GM13977 (cell line): ENCODE results near the gene GLIS2.

Source experiments
- DNase-seq: peaks from one replicate; pipeline ENCODE4 v3.0.0; 2012; ENCODE audit warnings: low spot score
- in situ Hi-C: fragments of 300-500 bp; cut with MboI; formaldehyde crosslinking; loops from one replicate; pipeline ENCODE4 v1.12.0; 2022; ENCODE audit warnings: low sequenced_read_pairs, low pct_unique_long_range_greater_than_20kb, mixed read lengths, inconsistent platforms; ENCODE audit not compliant: unreplicated experiment
- TF ChIP-seq, protein P1 (sequence below): IDR thresholded peaks from 2 replicates; pipeline ENCODE4 v1.5.1; 2012; ENCODE audit warnings: mild to moderate bottlenecking, control low read depth; ENCODE audit not compliant: insufficient read depth; ENCODE audit errors: extremely low read depth, missing control alignments

GLIS2 gene

DNA sequence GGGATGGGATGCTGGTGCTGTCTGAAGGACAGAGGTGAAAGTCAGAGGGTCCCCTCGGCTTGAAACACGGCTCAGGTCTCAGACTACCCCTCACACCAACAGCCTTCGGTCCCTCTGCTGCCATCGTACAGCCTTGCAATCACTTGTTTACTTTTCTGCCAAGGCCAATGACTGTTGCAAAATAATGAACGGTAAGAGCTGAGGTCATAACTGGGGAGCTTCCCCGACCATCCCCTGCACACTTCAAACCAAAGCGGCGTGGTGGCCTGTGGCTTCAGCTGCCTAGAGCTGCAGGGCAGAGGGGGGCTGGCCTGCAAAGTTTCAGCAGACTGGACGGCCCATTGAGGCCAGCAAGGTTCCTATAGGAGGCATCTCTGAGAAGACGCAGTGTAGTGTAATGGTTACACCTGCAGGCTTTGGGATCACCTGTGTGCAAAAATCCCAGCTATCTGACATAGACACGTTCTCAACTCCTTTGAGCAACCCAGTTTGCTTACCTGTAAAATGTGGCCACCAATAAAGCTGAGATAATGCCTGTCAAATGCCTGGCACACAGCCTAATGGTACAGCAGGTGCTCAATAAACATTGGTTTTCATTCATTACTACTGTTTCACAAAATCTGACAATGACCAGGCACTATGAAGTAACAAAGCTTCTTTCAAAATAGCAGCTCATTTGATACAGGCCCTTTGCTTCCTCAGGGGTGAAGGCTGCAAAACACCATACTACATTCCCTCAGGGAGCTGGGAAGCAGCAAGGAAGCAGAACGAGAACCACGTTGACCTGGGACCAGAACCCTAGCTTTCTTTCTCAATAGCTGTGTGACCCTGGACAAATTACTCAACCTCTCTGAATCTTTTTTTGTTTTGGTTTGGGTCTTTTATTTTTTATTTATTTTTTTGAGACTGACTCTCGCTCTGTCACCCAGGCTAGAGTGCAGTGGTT, 30.2 kb downstream of the GLIS2 start:
- no peak for DNase-seq
- TF ChIP-seq, protein P1, sequence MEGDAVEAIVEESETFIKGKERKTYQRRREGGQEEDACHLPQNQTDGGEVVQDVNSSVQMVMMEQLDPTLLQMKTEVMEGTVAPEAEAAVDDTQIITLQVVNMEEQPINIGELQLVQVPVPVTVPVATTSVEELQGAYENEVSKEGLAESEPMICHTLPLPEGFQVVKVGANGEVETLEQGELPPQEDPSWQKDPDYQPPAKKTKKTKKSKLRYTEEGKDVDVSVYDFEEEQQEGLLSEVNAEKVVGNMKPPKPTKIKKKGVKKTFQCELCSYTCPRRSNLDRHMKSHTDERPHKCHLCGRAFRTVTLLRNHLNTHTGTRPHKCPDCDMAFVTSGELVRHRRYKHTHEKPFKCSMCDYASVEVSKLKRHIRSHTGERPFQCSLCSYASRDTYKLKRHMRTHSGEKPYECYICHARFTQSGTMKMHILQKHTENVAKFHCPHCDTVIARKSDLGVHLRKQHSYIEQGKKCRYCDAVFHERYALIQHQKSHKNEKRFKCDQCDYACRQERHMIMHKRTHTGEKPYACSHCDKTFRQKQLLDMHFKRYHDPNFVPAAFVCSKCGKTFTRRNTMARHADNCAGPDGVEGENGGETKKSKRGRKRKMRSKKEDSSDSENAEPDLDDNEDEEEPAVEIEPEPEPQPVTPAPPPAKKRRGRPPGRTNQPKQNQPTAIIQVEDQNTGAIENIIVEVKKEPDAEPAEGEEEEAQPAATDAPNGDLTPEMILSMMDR: no peak
- in situ Hi-C loops: no loop called here

DNA sequence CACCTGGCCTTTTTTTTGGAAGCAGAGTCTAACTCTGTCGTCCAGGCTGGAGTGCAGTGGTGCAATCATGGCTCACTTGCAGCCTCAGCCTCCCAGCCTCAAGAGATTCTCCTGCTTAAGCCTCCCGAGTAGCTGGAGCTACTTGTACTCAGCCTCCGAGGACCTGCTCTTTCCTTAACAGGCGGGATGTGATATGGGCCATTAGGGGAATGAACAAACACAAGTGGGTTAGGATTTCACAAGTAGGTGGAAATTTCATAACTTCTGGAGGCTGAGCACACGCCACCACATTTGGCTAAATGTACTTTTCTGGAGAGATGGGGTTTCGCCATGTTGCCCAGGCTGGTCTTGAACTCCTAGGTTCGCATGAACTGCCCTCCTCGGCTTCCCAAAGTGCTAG, 31.1 kb downstream of the GLIS2 start:
- in situ Hi-C loops: no loop called here
- TF ChIP-seq, protein P1: no peak
- DNase-seq: no peak

DNA sequence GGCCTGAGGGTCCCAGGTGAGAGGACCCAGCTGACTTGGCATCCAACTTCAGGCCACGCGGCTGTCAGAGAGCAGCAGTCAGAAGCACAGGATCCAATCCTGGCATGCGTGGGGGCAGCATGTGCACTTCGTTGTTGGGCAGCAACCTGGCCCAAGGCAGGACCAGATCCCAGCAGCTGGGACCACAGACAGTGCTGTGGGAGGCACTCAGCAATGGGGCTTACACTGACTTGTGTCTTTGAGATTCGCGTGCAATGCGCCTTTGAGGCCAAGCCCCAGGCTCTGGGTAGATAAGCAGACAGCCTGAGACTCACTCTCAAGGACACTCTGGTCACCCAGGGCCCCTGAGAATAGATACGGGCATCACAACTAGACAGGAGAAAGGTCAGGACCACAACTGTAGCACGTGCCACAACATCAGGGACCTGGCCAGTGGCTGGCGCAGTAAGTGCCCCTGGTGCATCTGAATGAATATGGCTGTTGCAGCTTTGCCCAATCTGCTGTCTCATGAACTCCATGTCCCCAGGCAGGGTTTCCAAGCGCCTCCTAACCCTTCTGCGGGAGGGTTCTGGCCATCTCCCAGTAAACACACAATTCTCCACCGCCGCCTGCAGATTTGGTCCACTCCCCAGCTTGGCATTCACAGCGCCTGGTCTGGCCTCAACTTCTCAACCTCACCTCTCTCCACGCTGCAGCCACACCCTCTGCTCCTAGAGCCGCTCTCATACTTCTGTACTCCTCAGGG, 32.1 kb downstream of the GLIS2 start:
- TF ChIP-seq, protein P1: no peak
- in situ Hi-C loops: no loop called here
- DNase-seq: no peak

DNA sequence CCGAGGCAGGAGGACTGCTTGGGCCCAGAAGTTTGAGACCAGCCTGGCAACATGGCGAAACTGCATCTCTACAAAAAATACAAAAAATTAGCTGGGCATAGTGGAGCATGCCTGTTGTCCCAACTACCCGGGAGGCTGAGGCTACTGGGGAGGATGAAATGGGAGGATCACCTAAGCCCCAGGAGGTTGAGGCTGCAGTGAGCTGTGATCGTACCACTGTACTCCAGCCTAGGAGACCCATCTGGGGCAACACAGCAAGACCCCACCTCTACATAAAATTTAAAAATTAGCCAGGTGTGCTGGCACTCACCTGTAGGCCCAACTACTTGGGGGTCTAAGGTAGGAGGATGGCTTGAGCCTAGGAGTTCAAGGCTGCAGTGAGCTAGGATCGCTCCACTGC, 33.5 kb downstream of the GLIS2 start:
- DNase-seq: no peak
- in situ Hi-C loops: no loop called here
- TF ChIP-seq, protein P1: no peak

DNA sequence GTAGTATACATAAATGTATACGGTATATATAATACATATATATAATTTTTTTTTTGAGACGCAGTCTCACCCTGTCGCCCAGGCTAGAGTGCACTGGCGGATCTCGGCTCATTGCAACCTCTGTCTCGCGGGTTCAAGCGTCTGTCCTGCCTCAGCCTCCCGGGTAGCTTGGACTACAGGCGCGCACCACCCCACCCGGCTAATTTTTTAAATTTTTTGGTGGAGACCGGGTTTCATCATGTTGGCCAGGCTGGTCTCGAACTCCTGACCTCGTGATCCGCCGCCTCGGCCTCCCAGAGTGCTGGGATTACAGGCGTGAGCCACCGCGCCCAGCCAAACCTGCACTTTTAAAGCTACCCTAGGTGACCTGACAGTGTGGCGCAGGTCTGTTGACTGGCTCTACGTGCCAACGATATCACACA, 34.5 kb downstream of the GLIS2 start:
- TF ChIP-seq, protein P1: no peak
- in situ Hi-C loops: no loop called here

DNA sequence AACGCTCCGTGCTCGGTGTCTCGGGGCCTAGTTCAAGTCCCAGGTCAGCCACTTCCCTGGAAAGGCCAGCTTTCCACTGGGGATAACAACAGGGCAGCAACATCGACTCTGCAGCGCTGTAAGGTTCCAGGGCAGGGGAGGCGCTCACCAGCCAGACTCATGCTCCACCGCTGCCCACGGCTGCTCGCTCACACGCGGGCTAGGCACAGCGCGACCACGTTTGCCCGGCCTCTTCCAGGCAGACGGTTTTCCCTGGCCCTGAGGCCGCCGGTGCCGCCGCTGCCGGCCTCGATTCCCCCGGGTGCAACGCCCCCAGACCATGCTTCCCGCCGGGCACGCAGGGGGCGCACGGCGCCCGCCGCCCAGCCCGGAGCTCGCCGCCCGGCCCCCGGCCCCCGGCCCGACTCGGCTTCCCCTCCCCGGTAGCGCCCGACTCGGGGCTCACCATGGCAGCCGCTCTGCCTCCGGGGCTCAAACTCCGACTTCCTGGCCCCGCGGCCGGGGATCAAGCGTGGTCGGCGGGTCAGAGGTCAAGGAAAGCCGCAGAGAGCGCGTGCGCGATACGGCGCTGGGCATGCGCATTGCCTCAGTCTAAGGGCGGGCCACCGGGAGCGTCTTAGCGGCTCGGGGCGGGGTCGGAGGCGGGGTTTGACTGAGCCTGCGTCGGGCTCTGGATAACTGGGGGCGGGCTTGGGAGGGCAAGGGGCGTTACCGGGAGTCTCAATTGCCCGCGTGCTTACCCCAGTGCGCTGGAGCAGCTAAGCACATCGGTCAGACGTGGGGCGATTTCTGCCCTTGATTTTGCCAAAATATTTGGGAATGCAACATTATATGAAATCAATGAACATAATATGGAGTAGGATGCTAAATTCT, 35.2 kb downstream of the GLIS2 start, which contains the start of gene PAM16:
TSS of gene PAM16 (minus strand) at position 535 of the 873 bp plus-strand sequence. CDS start at position 448, 87 bp downstream.
- TF ChIP-seq, protein P1: no peak
- peak; percentile 99 for DNase-seq
- in situ Hi-C loops: no loop called here

More for the DNA sequence above, 34.5 kb downstream of the GLIS2 start:
- no peak for DNase-seq
